Stimulated activated CD8-positive, alpha-beta memory T cell treated with anti-CD3 and anti-CD28 coated beads, Interleukin-15, amount 100 ng/mL, for 24 hours (primary cell): Measurements from ENCODE around the gene KCNK4.

ENCODE experiments used
- DNase-seq: peaks from one replicate; pipeline ENCODE4 v3.0.0-alpha.2; 2020; ENCODE audit warnings: low read depth

The KCNK4 gene

DNA sequence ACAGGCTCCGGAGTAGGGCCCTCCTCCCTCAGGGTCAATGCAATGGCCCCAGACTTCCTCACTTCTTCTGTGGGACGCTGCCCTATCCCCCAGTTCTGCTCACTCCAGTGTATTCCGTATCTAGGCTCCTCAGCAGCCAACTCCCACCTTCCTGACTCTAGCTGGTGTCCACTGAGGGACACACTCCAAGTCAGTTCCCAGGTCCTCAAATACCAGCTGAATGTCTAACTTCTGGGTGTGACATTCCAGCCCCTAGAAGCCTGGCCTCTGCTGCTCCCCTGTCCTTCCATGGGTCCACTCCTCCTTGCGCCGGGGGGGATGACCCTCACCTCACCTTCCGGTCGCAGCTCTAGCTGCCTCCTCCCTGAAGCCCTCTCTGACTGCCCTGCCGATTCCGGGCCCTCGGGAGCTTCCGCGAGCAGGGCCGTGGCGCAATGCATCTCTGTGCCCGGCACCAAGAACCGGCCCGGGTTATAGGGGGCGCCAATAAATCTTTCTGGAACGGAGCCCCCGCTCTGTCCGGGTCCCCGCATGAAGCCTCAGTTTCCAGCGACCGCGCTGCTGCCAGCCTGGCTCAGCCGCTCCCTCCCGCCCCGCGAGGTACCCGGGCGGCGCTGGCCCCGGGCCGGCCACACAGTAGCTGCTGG is 22.1 kb upstream of the KCNK4 start:
- DNase-seq: no peak

- peak; percentile 92 for DNase-seq
Measured at GRCh38 chr11:64269540-64270220, 21.4 kb upstream of the KCNK4 start.

- no peak for DNase-seq
Measured at GRCh38 chr11:64275031-64275800, 15.9 kb upstream of the KCNK4 start.

DNA sequence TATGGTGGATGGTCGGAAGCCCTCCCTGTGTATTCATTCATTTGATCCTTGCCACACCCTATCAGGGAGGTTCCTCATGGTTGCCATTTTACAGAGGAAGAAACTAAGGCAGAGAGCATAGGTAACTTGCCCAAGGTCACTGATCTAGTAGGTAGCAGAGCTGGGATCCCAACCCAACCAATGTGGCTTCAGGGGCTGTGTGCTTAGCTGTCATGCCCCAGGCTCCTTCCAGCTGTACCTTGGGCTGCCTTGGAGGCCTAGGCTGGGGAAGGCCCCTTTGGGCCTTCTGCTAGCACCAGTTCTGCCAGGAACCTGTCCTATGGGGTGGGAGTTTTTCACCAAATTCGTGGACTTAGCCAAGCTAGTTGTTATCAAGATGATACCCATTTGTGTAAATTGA is 15.3 kb upstream of the KCNK4 start:
- DNase-seq: no peak

- no peak for DNase-seq
Measured at GRCh38 chr11:64276653-64277431, 14.3 kb upstream of the KCNK4 start.

DNA sequence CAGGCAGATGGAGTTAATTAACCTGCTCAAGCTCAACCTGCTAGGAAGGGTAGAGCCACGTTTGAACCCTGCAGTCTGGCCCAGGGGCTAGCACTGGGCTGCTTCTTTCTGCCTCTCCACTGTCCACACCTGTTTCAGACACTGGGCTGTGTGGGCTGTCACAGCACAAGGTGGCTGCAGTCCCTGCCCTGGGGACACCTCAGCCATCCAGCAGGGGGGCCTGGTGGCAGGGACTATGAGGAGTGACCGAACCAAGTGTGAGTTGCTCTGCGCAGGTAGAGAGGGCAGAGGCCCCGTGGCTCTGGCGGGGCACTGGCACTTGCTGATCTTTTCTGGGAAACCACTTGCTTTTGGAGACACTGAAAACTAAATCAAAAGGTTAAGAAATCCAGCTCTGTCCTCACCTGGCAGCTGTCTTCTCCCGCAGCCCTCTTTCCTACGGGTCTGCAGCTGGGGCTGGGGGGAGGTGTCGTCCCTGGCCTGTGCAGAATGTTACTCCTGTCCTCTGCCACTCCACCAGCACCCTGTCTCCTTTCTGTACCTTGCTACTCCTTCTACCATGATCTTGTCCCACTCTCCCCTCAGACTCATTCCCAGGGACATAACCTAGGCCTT is 12.4 kb upstream of the KCNK4 start:
- DNase-seq: no peak

- DNase-seq: no peak
Measured at GRCh38 chr11:64281957-64282770, 8.9 kb upstream of the KCNK4 start.

DNA sequence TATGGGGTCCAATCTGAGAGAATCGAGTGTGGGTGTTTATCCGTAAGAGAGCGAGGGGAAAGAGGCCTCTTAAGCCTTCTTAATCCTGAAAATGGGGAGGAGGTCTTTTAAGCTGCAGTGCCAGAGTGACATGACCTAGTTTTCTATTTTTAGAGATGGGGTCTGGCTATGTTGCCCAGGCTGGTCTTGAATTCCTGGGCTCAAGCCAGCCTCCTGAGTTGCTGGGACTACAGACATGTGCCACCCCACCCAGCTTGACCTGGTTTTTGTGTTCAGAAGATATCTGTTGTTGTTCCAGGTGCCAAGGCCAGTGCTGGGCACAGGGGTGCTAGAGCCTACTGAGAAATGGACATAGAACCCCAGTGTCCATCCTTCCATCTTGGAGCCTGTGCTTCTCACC is 8.0 kb upstream of the KCNK4 start:
- DNase-seq: no peak

DNA sequence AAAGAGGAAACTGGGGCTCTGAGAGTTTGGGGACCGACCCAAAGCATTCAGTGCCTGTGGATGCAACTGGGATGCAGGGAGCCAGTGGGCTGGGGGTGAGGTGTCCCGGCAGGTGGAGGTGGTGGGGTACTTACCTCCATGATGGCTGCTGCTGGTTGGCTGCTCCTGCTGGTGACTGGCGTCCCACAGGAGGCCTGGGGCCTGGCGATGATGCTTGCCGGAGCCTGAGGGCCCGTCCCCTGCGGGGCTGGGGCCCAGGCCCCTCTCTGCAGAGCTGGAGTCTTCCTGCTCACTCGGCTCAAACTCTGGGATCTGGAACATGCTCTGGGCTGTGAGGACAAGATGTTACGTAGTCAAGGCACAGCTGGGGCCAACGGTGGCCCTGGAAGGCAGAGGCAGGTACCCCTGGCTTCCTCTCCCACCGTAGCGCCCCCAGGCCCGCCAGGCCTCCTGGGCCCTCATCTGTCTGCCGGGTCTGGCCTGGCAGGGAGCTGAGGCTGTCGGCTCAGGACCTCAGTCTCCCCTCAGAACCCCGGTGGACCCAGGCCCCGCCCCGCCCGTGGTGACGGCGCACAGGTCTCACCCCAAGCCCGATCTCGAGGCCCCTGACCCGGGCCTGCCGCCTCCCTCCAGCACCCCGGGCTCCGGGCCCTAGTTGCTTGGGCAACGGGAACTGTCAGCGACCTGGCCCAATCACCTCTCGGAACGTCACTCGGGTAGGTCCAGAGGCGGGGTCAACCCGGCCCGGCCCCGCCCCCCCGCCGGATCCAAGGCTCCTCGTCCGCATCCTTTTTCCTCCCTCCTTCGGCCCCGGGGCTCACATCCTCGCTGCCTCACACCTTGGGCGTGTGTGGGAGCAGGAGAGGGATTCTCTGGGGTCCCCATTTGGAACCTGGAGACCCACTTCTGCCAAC is 6.8 kb upstream of the KCNK4 start, which contains the start of gene BAD:
BAD (minus strand) TSS at position 618 of the 914 bp plus-strand sequence; CDS start at position 321, 297 bp downstream.
- DNase-seq: peak; percentile 90

- DNase-seq: peak; percentile 95
Measured at GRCh38 chr11:64284962-64285884, 5.9 kb upstream of the KCNK4 start, which contains the start of gene GPR137. Gene GPR137 (plus strand): TSS chr11:64285848. CDS start chr11:64286525, 677 bp downstream.

DNA sequence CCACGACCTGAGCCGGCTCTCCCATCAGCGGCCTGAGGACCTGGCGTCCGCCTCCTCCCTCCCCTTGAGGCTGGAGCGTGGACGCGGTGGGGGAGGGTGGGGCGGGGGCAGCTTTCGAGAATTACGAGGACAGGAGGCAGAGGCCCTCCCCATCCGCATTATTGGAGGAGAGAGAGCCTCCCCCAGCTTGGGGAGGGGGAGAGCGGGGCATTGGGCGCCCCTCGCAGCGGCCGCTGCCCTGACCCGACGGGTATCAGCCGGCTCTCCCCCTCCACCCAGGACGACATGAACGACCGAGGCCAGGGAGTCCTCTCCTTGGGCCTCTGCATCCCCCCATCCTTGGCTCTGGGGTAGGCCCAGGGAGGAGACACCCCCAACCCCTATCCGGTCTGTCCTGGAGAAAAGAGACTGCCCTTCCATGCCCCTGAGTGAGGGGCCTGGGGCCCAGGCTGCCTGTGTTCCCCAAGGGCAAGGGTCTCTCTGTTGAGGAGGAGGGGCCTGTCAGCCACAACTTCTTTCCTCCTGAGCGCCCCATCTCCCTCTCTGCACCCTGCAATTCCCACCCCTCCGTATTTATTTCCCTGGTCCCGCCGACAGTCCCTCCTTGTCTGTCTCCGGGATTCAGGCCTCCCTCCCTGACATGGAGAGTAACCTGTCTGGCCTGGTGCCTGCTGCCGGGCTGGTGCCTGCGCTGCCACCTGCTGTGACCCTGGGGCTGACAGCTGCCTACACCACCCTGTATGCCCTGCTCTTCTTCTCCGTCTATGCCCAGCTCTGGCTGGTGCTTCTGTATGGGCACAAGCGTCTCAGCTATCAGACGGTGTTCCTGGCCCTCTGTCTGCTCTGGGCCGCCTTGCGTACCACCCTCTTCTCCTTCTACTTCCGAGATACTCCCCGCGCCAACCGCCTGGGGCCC is 5.0 kb upstream of the KCNK4 start:
- DNase-seq: no peak

DNA sequence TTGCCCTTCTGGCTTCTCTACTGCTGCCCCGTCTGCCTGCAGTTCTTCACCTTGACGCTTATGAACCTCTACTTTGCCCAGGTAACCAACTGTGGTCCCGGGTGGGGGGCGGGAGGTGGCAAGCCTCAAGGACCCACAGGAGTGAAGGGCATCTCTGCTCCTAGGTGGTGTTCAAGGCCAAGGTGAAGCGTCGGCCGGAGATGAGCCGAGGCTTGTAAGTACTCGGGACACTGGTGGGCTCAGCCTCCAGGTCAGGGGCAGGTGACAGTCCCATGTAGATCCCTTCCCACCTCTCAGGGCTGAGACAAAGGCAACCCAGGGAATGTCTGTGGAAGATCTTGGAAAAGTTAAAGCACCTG is 4.3 kb upstream of the KCNK4 start:
- no peak for DNase-seq

DNA sequence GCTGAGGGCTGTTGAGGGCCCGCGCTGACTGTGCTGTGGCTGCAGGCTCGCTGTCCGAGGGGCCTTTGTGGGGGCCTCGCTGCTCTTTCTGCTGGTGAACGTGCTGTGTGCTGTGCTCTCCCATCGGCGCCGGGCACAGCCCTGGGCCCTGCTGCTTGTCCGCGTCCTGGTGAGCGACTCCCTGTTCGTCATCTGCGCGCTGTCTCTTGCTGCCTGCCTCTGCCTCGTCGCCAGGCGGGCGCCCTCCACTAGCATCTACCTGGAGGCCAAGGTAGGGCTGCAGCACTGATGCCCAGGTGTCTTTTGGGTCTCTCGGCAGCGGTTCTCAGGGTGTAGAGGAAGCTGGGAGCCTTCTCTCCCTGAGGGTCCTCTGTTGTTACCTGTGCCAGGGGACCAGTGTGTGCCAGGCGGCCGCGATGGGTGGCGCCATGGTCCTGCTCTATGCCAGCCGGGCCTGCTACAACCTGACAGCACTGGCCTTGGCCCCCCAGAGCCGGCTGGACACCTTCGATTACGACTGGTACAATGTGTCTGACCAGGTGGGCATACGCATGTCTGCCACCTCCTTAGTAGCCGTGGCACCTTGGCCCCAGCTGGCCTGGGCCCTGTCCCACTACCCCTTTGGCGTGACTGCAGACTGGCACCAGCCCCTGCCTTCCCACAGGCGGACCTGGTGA is 3.3 kb upstream of the KCNK4 start:
- DNase-seq: no peak

DNA sequence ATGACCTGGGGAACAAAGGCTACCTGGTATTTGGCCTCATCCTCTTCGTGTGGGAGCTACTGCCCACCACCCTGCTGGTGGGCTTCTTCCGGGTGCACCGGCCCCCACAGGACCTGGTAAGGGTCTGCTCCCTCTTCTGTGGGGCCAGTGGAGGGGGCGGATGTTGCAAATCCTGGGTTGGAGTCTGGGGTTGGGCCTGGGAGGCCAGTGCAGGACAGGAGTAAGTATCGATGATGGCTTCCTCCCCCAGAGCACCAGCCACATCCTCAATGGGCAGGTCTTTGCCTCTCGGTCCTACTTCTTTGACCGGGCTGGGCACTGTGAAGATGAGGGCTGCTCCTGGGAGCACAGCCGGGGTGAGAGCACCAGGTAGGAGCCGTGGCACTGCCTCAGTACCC is 2.8 kb upstream of the KCNK4 start:
- DNase-seq: no peak

DNA sequence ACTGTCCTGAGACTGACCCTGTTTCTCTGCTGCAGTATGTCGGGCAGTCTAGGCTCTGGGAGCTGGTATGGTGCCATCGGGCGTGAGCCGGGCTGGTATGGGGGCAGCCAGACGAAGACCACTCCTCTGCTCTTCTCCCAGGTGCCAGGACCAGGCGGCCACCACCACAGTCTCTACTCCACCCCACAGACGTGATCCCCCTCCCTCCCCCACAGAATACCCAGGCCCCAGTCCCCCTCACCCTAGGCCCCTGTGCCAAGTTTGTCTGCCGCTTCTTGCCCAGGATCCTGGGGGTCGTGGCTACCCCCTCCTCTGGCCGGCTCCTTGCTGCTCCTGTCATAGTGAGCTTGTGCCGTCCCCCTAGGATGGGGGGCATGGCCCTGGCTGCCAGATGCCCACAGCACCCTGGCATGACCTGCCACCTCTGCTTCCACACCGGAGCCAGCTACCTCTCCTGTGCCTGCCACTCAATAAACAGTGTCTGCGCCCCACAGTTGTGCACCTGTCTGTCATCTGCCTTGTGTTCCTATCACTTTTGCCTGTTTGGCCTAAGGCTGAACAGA is 2.0 kb upstream of the KCNK4 start:
- DNase-seq: no peak

GRCh38 chr11:64290352-64291261 is 495 bp upstream of the KCNK4 start:
- no peak for DNase-seq
